GM10248 (cell line): Measurements from ENCODE around the gene COL9A1.
A peak's percentile ranks its signal among the peaks of the same experiment; 100 is the strongest.

Experiments used
- CTCF ChIA-PET: fragments of 300-600 bp; sonication (Branson Sonifier 250); formaldehyde crosslinking; extraction: SDS; loops from one replicate; lab custom pipeline; 2021; ENCODE audit warnings: antibody characterized with exemption; lab: Yijun Ruan, JAX
- POLR2A ChIA-PET: fragments of 350-650 bp; sonication (Branson Sonifier 250); formaldehyde crosslinking; extraction: SDS; loops from one replicate; lab custom pipeline; 2020; ENCODE audit warnings: antibody characterized with exemption; lab: Yijun Ruan, JAX
- DNase-seq: peaks from one replicate; pipeline ENCODE4 v3.0.0; 2012; ENCODE audit errors: extremely low spot score
- CTCF ChIP-seq: IDR thresholded peaks from 2 replicates; pipeline ENCODE4 v1.5.1; 2012; ENCODE audit warnings: mild to moderate bottlenecking, low read depth; ENCODE audit errors: extremely low read depth, missing control alignments, control extremely low read depth

COL9A1 gene

GRCh38 chr6:70219943-70220613 is 82.8 kb downstream of the COL9A1 start:
- ChIA-PET POLR2A (no interaction called here), CTCF (interaction anchor here (0.6 to 4.6 kb wide), 25 partner anchors 8 to 790 kb away, joined by 3 to 75 read pairs (median 7); partner anchors contain the start of gene B3GAT2)
- DNase-seq, result no peak
- TF ChIP-seq CTCF, result no peak

- no peak for TF ChIP-seq CTCF
- ChIA-PET POLR2A (no interaction called here), CTCF (interaction anchor here (1.3 to 3.0 kb wide), 3 partner anchors 11 to 739 kb away, joined by 3 to 15 read pairs (median 4); no protein-coding TSS in a partner anchor)
- no peak for DNase-seq
Observed at GRCh38 chr6:70216767-70217166, 86.1 kb downstream of the COL9A1 start.

GRCh38 chr6:70215460-70216108 is 87.3 kb downstream of the COL9A1 start:
- no peak for DNase-seq
- ChIA-PET POLR2A (no interaction called here), CTCF (interaction anchor here (0.6 to 3.0 kb wide), 4 partner anchors 10 to 740 kb away, joined by 3 to 15 read pairs (median 4); no protein-coding TSS in a partner anchor)
- no peak for TF ChIP-seq CTCF

- DNase-seq, result peak; percentile 14
- ChIA-PET CTCF (interaction anchor here (3.2 kb wide), 1 partner anchor 11 kb away, joined by 38 read pairs; no protein-coding TSS in a partner anchor), POLR2A (no interaction called here)
- TF ChIP-seq CTCF, result peak; percentile 22
Observed at GRCh38 chr6:70210462-70210861, 92.4 kb downstream of the COL9A1 start.

- CTCF ChIA-PET, result interaction anchor here (0.8 to 4.3 kb wide), 3 partner anchors 12 to 161 kb away, joined by 3 to 40 read pairs (median 4); no protein-coding TSS in a partner anchor
- no peak for TF ChIP-seq CTCF
- no peak for DNase-seq
- POLR2A ChIA-PET, result no interaction called here
Observed at GRCh38 chr6:70208235-70208790, 94.6 kb downstream of the COL9A1 start.

- no peak for DNase-seq
- POLR2A ChIA-PET, result no interaction called here
- CTCF ChIA-PET, result interaction anchor here (1.1 kb wide), 1 partner anchor 9 kb away, joined by 4 read pairs; no protein-coding TSS in a partner anchor
- no peak for TF ChIP-seq CTCF
Observed at GRCh38 chr6:70198785-70199184, 104.1 kb downstream of the COL9A1 start.
